Stomach (tissue), 4 donors: ENCODE measurements around the gene ZNF576.

Experiments used
- EP300 ChIP-seq: sonication (generic); formaldehyde crosslinking; IDR thresholded peaks from one replicate; pipeline ENCODE4 v1.6.1; 2017; ENCODE audit warnings: antibody characterized with exemption
- POLR2A ChIP-seq, 4 donors: fragments of 450-650 bp; IDR thresholded peaks; one replicate each; pipeline ENCODE4 v1.6.1; 2016; ENCODE audit warnings: antibody characterized with exemption in 4 of 4, control low read depth in 2 of 4, mild to moderate bottlenecking in 1 of 4, moderate library complexity in 1 of 4
- POLR2AphosphoS5 ChIP-seq, 3 donors: sonication (generic); formaldehyde crosslinking; IDR thresholded peaks; one replicate each; pipeline ENCODE4 v1.6.1; 2016; ENCODE audit warnings: antibody characterized with exemption in 3 of 3
- TF ChIP-seq, protein P1 (sequence below), 7 experiments: fragments of 450-650 bp in 4 of 7; fragments of 200-600 bp in 3 of 7; sonication (generic) in 3 of 7; IDR thresholded peaks; one replicate each; pipeline ENCODE4 v1.5.1; 2016 to 2019; ENCODE audit warnings: antibody characterized with exemption in 7 of 7, control low read depth in 2 of 7, mild to moderate bottlenecking in 1 of 7

DNA sequence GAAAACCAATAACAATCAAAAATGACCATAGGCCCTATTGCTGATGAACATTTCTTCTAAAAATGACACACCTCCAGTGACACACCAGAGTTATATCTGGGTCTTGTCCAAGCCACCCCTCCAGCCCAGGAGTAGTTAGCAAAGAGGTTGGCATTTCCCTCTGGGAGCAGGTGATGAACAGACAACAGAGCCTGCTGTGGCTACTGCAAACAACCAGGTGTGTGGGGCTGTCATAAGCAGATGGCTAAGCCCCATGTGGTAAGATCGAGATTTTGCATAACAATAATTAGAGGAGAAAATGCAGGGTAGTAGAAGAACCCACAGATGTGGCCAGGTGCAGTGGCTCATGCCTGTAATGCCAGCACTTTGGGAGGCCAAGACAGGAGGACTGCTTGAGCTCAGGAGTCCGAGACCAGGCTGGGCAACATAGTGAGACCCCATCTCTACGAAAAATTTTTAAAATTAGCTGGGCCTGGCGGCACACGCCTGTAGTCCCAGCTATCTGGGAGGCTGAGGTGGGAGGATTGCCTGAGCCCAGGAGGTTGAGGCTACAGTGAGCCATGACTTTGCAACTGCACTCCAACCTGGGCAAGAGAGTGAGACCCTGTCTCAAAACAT lies 26.1 kb upstream of the ZNF576 start:
- TF ChIP-seq, protein P1, sequence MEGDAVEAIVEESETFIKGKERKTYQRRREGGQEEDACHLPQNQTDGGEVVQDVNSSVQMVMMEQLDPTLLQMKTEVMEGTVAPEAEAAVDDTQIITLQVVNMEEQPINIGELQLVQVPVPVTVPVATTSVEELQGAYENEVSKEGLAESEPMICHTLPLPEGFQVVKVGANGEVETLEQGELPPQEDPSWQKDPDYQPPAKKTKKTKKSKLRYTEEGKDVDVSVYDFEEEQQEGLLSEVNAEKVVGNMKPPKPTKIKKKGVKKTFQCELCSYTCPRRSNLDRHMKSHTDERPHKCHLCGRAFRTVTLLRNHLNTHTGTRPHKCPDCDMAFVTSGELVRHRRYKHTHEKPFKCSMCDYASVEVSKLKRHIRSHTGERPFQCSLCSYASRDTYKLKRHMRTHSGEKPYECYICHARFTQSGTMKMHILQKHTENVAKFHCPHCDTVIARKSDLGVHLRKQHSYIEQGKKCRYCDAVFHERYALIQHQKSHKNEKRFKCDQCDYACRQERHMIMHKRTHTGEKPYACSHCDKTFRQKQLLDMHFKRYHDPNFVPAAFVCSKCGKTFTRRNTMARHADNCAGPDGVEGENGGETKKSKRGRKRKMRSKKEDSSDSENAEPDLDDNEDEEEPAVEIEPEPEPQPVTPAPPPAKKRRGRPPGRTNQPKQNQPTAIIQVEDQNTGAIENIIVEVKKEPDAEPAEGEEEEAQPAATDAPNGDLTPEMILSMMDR (IDR thresholded peaks at IDR 0.05): no peak
- TF ChIP-seq POLR2A (IDR thresholded peaks at IDR 0.05) (no peak), EP300 (no peak), POLR2AphosphoS5 (IDR thresholded peaks at IDR 0.05) (no peak)
